Astrocyte of the cerebellum (primary cell): ENCODE results near the gene KCNIP1.
"Not testable (repeated sequence)": the region's sequence is repeated elsewhere in the genome, so short reads cannot be mapped to it uniquely, and the experiment has no call there.

Experiments used
- DNase-seq: peaks from one replicate; pipeline ENCODE4 v3.0.0-alpha.2; 2011; ENCODE audit warnings: low read depth
- H3K4me3 ChIP-seq: 2 replicates; pipeline ENCODE4 v1.5.1; 2011; ENCODE audit warnings: mild to moderate bottlenecking, low read depth, low read length, moderate library complexity
- CTCF ChIP-seq: IDR thresholded peaks from 2 replicates; pipeline ENCODE4 v1.5.1; 2012; ENCODE audit warnings: low read length, low read depth, moderate library complexity, mild to moderate bottlenecking; ENCODE audit errors: missing control alignments
- in situ Hi-C: cut with HindIII; loops from 2 replicates; pipeline ENCODE4 v1.10.0; 2017; ENCODE audit warnings: low sequenced_read_pairs

KCNIP1 gene

DNA sequence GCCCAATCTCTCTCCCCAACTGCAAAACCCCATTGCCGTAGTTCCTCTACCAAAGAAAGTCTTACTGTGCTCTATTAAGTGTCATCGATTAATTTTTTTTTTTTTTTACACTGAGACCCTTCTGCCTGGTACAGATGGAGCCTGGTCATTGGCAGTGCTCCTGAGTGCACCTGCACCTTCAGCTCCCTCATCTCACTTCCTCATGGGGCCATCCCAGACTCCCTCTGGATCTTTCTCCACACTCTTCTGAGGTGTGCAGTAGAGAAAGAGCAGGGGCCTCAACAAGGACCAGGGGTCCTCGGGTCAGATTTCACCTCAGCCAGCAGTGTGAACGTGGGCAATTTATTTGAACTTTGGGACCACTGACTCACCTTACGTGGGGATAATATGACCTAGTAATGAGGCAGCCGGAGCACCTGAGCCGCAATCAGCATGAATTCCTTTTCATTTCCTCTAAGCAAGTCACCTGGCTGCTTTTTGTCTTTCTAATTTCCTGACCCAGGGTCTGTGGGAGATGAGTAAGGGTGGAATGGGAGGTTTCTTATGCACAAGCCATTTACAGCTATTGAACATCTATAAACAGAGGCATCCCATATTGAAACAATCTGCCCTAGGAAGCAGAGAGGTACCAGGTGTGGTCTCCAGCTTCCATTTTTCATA lies 257.4 kb downstream of the KCNIP1 start:
- no peak for TF ChIP-seq CTCF
- H3K4me3 ChIP-seq = no peak overlapping the region
- no peak for DNase-seq
- in situ Hi-C loops = no loop called here

DNA sequence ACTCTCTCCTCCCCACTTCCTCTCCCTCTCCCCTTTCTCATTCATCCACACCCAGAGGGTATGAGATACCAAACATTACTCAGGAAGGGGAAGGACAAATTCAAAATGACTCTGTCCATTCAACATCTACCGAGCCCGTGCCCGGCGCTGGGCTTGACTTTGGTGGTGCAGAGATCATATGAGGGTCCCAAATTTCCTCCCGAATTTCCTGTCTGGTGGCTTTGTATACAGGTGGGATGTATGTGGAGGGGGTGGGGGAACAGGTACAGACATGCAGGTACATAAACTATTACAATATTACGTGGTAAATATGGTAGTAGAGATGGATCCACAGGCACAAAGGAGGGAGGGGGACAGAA lies 257.9 kb downstream of the KCNIP1 start:
- TF ChIP-seq CTCF = no peak
- no peak overlapping the region for H3K4me3 ChIP-seq
- in situ Hi-C loops = no loop called here
- DNase-seq = no peak

GRCh38 chr5:170762298-170762697 lies 258.5 kb downstream of the KCNIP1 start:
- DNase-seq, in situ Hi-C loops, H3K4me3 ChIP-seq: not testable (repeated sequence)

- DNase-seq, H3K4me3 ChIP-seq, in situ Hi-C loops: not testable (repeated sequence)
These were observed 262.0 kb downstream of the KCNIP1 start for GRCh38 chr5:170765868-170766267.

- no peak for TF ChIP-seq CTCF
- in situ Hi-C loops = no loop called here
- no peak overlapping the region for H3K4me3 ChIP-seq
- DNase-seq = no peak
These were observed 265.4 kb downstream of the KCNIP1 start for GRCh38 chr5:170769246-170769645.

- in situ Hi-C loops = no loop called here
- no peak for DNase-seq
- TF ChIP-seq CTCF = no peak
- no peak overlapping the region for H3K4me3 ChIP-seq
These were observed 266.1 kb downstream of the KCNIP1 start for GRCh38 chr5:170769898-170770416.

- no peak overlapping the region for H3K4me3 ChIP-seq
- in situ Hi-C loops = no loop called here
- DNase-seq = no peak
- no peak for TF ChIP-seq CTCF
These were observed 267.7 kb downstream of the KCNIP1 start for GRCh38 chr5:170771496-170771895.
